ENCODE results near the gene MLEC.

GRCh38 chr12:120684523-120684932 is 2.4 kb upstream of the MLEC start:
- TF ChIP-seq POLR2A (IDR thresholded peaks at IDR 0.05; ENCODE audit: low read depth, low read length) (no peak), TAF1 (IDR thresholded peaks at IDR 0.05; ENCODE audit: borderline replicate concordance, low read depth, low read length) (no peak)
